Panc1 (cell line): Measurements from ENCODE around the gene DOCK1. TPM values are rescaled to one million over a fixed set of nuclear protein-coding genes. Genes with fewer than 3 reads are reported as not detected.

ENCODE experiments used
- ATAC-seq: fragments of 200-7000 bp; cut with Tn5 transposase; 2 replicates; pipeline ENCODE4 v1.9.1; 2020; ENCODE audit warnings: mild to moderate bottlenecking, moderate library complexity
- BruUV-seq: library from RNA; stranded (reverse); fragments of 400-500 nt; replicated peaks from 2 replicates; lab custom pipeline; 2021; lab: Mats Ljungman, UMichigan
- CTCF ChIA-PET: fragments of 300-600 bp; sonication (Branson Sonifier 250); formaldehyde crosslinking; loops from one replicate; lab custom pipeline; 2022; ENCODE audit warnings: antibody characterized with exemption; lab: Charles Lee
- POLR2A ChIA-PET: fragments of 300-600 bp; sonication (Branson Sonifier 250); formaldehyde crosslinking; loops from one replicate; lab custom pipeline; 2022; ENCODE audit warnings: antibody characterized with exemption; lab: Charles Lee
- DNase-seq: peaks from one replicate; pipeline ENCODE4 v3.0.0-alpha.2; 2010; ENCODE audit warnings: low read depth, low spot score
- H3K27ac ChIP-seq: 2 replicates; pipeline ENCODE4 v1.5.1; 2011; ENCODE audit warnings: mild to moderate bottlenecking, low read length, inconsistent platforms
- H3K27me3 ChIP-seq: fragments of 200-500 bp; sonication (Bioruptor generic); 2 replicates; pipeline ENCODE4 v1.6.0; 2014; ENCODE audit warnings: low read length, inconsistent platforms; ENCODE audit not compliant: control insufficient read depth, insufficient read depth
- H3K36me3 ChIP-seq: fragments of 200-500 bp; sonication (Bioruptor generic); 2 replicates; pipeline ENCODE4 v1.5.1; 2014; ENCODE audit warnings: inconsistent platforms, mild to moderate bottlenecking, low read length, moderate library complexity; ENCODE audit not compliant: control insufficient read depth, insufficient read depth
- H3K4me1 ChIP-seq: 2 replicates; pipeline ENCODE4 v1.5.1; 2011; ENCODE audit warnings: inconsistent platforms, mild to moderate bottlenecking, low read length, moderate library complexity; ENCODE audit not compliant: control insufficient read depth, insufficient read depth
- H3K4me3 ChIP-seq, 2 experiments: 2 replicates each; pipeline ENCODE4 v1.5.1; 2011 to 2012; ENCODE audit warnings: low read depth in 2 of 2, low read length in 2 of 2, mild to moderate bottlenecking in 2 of 2, inconsistent platforms in 1 of 2, moderate library complexity in 1 of 2
- H3K9me3 ChIP-seq: fragments of 200-500 bp; sonication (Bioruptor generic); 2 replicates; pipeline ENCODE4 v1.5.1; 2014; ENCODE audit warnings: low read depth, mild to moderate bottlenecking, inconsistent platforms, low read length, moderate library complexity; ENCODE audit not compliant: control insufficient read depth, insufficient read depth
- CTCF ChIP-seq: fragments of 450-650 bp; IDR thresholded peaks from 2 replicates; pipeline ENCODE4 v1.5.1; 2017; ENCODE audit warnings: mild to moderate bottlenecking
- POLR2AphosphoS5 ChIP-seq: IDR thresholded peaks from 2 replicates; pipeline ENCODE4 v1.6.1; 2012; ENCODE audit warnings: mild to moderate bottlenecking, low read depth, low read length, moderate library complexity
- REST ChIP-seq, 2 experiments: IDR thresholded peaks; 2 replicates each; pipeline ENCODE4 v1.6.1; 2011 to 2012; ENCODE audit warnings: low read depth in 2 of 2, control low read depth in 1 of 2, low read length in 1 of 2, mild to moderate bottlenecking in 1 of 2, moderate library complexity in 1 of 2; ENCODE audit not compliant: insufficient read depth in 1 of 2
- SIN3A ChIP-seq: IDR thresholded peaks from 2 replicates; pipeline ENCODE4 v1.6.1; 2012; ENCODE audit warnings: low read depth, mild to moderate bottlenecking, low read length, moderate library complexity, borderline replicate concordance; ENCODE audit not compliant: insufficient read depth
- TCF7L2 ChIP-seq: IDR thresholded peaks from 2 replicates; pipeline ENCODE4 v1.6.1; 2011; ENCODE audit warnings: mild to moderate bottlenecking, low read depth, low read length, inconsistent platforms
- in situ Hi-C: cut with HindIII; loops from 2 replicates; pipeline ENCODE4 v1.10.0; 2016; ENCODE audit warnings: low sequenced_read_pairs, low pct_unique_long_range_greater_than_20kb
- intact Hi-C: fragments of 100-400 bp; cut with micrococcal nuclease; formaldehyde crosslinking; loops from one replicate; pipeline ENCODE4 v1.10.0; 2022; ENCODE audit not compliant: unreplicated experiment
- total RNA-seq: library from RNA; stranded (reverse); gene quantifications from one replicate; pipeline ENCODE4 v1.2.1, GENCODE V29; 2021; ENCODE audit not compliant: unreplicated experiment

DOCK1 gene
- total RNA-seq, 1 experiment from 2014 or later, result 67.6 TPM

- H3K36me3 ChIP-seq, result no peaks in the 10 kb centered on the region
- ChIA-PET POLR2A (no interaction called here), CTCF (no interaction called here)
- TF ChIP-seq REST (IDR thresholded peaks at IDR 0.05; ENCODE audit: insufficient read depth in 1 of 2, low read depth in 2 of 2, low read length in 1 of 2) (no peak), TCF7L2 (no peak), CTCF (no peak), POLR2AphosphoS5 (no peak), SIN3A (no peak)
- no peak overlapping the region for H3K27ac ChIP-seq
- no peaks in the 10 kb centered on the region for H3K4me1 ChIP-seq
- no TSS peak for BruUV-seq
- no peaks in the 10 kb centered on the region for H3K9me3 ChIP-seq
- no peaks in the 10 kb centered on the region for H3K27me3 ChIP-seq
- DNase-seq (no peak), ATAC-seq (no peak)
- H3K4me3 ChIP-seq, result no peak overlapping the region
- intact Hi-C loops, result no loop called here
- in situ Hi-C loops, result no loop called here
These were observed 512.6 kb downstream of the DOCK1 start for GRCh38 chr10:127417686-127418401.

GRCh38 chr10:127418536-127419168 lies 513.4 kb downstream of the DOCK1 start:
- Histone ChIP-seq H3K36me3 (no peaks in the 10 kb centered on the region), H3K4me3 (no peak overlapping the region), H3K27ac (no peak overlapping the region), H3K27me3 (no peaks in the 10 kb centered on the region), H3K4me1 (no peaks in the 10 kb centered on the region), H3K9me3 (no peaks in the 10 kb centered on the region)
- BruUV-seq, result no TSS peak
- in situ Hi-C loops (no loop called here), intact Hi-C loops (no loop called here)
- ChIA-PET POLR2A (no interaction called here), CTCF (no interaction called here)
- no peak for DNase-seq
- ATAC-seq, result no peak
- TF ChIP-seq CTCF (no peak), TCF7L2 (no peak), SIN3A (no peak), REST (IDR thresholded peaks at IDR 0.05; ENCODE audit: insufficient read depth in 1 of 2, low read depth in 2 of 2, low read length in 1 of 2) (no peak)
